ENCODE results near the gene RAB5A.

- TF ChIP-seq POLR2A (IDR thresholded peaks at IDR 0.05; ENCODE audit: low read depth, low read length) (no peak), POLR2AphosphoS5 (IDR thresholded peaks at IDR 0.05; ENCODE audit: low read depth, low read length) (no peak)
Measured at GRCh38 chr3:19948226-19948591, 1.3 kb downstream of the RAB5A start.
